ENCODE measurements around the gene ITPRIP.

ITPRIP gene

GRCh38 chr10:104304927-104305326 is 33.3 kb downstream of the ITPRIP start:
- DNase-seq = no peak

GRCh38 chr10:104304356-104304745 is 33.9 kb downstream of the ITPRIP start:
- DNase-seq = no peak

GRCh38 chr10:104303594-104304355 is 34.5 kb downstream of the ITPRIP start:
- DNase-seq = no peak

GRCh38 chr10:104301907-104302690 is 36.2 kb downstream of the ITPRIP start:
- DNase-seq = no peak

GRCh38 chr10:104300736-104301292 is 37.5 kb downstream of the ITPRIP start:
- DNase-seq = no peak

- DNase-seq = no peak
Measured at GRCh38 chr10:104300002-104300735, 38.1 kb downstream of the ITPRIP start.

GRCh38 chr10:104299031-104299904 is 39.0 kb downstream of the ITPRIP start:
- no peak for DNase-seq

- DNase-seq = peak in 1 of 2 experiments; percentile 35
Measured at GRCh38 chr10:104297697-104298660, 40.3 kb downstream of the ITPRIP start.

- DNase-seq = no peak
Measured at GRCh38 chr10:104296687-104297436, 41.4 kb downstream of the ITPRIP start.

- no peak for DNase-seq
Measured at GRCh38 chr10:104293781-104294321, 44.4 kb downstream of the ITPRIP start.

GRCh38 chr10:104293011-104293410 is 45.3 kb downstream of the ITPRIP start:
- DNase-seq = no peak

GRCh38 chr10:104291439-104291951 is 46.8 kb downstream of the ITPRIP start:
- peak; percentile 51 to 78 for DNase-seq

GRCh38 chr10:104288355-104288754 is 49.9 kb downstream of the ITPRIP start:
- no peak for DNase-seq

- DNase-seq = no peak
Measured at GRCh38 chr10:104286939-104287338, 51.3 kb downstream of the ITPRIP start.

GRCh38 chr10:104284846-104285245 is 53.4 kb downstream of the ITPRIP start:
- peak; percentile 65 to 77 for DNase-seq

GRCh38 chr10:104281694-104282093 is 56.6 kb downstream of the ITPRIP start:
- DNase-seq = no peak

- no peak for DNase-seq
Measured at GRCh38 chr10:104279550-104280259, 58.6 kb downstream of the ITPRIP start.

GRCh38 chr10:104277785-104278184 is 60.5 kb downstream of the ITPRIP start:
- DNase-seq = no peak

GRCh38 chr10:104276192-104276591 is 62.1 kb downstream of the ITPRIP start:
- no peak for DNase-seq
